ENCODE results near the gene ACIN1. TPM values are rescaled to one million over a fixed set of nuclear protein-coding genes. Genes with fewer than 3 reads are reported as not detected.

Gene ACIN1
- total and polyA plus RNA-seq, 2 of the 13 experiments (the other 11 are each of a cell fraction or from before 2014, with no cell fraction given), result 165 to 183 TPM

- TF ChIP-seq, protein P1, sequence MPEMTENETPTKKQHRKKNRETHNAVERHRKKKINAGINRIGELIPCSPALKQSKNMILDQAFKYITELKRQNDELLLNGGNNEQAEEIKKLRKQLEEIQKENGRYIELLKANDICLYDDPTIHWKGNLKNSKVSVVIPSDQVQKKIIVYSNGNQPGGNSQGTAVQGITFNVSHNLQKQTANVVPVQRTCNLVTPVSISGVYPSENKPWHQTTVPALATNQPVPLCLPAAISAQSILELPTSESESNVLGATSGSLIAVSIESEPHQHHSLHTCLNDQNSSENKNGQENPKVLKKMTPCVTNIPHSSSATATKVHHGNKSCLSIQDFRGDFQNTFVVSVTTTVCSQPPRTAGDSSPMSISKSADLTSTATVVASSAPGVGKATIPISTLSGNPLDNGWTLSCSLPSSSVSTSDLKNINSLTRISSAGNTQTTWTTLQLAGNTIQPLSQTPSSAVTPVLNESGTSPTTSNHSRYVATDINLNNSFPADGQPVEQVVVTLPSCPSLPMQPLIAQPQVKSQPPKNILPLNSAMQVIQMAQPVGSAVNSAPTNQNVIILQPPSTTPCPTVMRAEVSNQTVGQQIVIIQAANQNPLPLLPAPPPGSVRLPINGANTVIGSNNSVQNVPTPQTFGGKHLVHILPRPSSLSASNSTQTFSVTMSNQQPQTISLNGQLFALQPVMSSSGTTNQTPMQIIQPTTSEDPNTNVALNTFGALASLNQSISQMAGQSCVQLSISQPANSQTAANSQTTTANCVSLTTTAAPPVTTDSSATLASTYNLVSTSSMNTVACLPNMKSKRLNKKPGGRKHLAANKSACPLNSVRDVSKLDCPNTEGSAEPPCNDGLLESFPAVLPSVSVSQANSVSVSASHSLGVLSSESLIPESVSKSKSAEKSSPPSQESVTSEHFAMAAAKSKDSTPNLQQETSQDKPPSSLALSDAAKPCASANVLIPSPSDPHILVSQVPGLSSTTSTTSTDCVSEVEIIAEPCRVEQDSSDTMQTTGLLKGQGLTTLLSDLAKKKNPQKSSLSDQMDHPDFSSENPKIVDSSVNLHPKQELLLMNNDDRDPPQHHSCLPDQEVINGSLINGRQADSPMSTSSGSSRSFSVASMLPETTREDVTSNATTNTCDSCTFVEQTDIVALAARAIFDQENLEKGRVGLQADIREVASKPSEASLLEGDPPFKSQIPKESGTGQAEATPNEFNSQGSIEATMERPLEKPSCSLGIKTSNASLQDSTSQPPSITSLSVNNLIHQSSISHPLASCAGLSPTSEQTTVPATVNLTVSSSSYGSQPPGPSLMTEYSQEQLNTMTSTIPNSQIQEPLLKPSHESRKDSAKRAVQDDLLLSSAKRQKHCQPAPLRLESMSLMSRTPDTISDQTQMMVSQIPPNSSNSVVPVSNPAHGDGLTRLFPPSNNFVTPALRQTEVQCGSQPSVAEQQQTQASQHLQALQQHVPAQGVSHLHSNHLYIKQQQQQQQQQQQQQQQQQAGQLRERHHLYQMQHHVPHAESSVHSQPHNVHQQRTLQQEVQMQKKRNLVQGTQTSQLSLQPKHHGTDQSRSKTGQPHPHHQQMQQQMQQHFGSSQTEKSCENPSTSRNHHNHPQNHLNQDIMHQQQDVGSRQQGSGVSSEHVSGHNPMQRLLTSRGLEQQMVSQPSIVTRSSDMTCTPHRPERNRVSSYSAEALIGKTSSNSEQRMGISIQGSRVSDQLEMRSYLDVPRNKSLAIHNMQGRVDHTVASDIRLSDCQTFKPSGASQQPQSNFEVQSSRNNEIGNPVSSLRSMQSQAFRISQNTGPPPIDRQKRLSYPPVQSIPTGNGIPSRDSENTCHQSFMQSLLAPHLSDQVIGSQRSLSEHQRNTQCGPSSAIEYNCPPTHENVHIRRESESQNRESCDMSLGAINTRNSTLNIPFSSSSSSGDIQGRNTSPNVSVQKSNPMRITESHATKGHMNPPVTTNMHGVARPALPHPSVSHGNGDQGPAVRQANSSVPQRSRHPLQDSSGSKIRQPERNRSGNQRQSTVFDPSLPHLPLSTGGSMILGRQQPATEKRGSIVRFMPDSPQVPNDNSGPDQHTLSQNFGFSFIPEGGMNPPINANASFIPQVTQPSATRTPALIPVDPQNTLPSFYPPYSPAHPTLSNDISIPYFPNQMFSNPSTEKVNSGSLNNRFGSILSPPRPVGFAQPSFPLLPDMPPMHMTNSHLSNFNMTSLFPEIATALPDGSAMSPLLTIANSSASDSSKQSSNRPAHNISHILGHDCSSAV (CRISPR knock-in tag; IDR thresholded peaks at IDR 0.05; ENCODE audit: borderline replicate concordance), result no peak; the same call in 1 of the 2 replicates
- TF ChIP-seq CCDC6 (CRISPR knock-in tag; IDR thresholded peaks at IDR 0.05) (peak; percentile 64; the same call in 1 of the 2 replicates), CAMTA2 (CRISPR knock-in tag; IDR thresholded peaks at IDR 0.05; ENCODE audit: borderline replicate concordance) (peak; percentile 99; the same call in 1 of the 2 replicates), HDAC1 (CRISPR knock-in tag; IDR thresholded peaks at IDR 0.05) (peak; percentile 94; the same call in 1 of the 2 replicates), ZNF629 (CRISPR knock-in tag; conservative IDR thresholded peaks at IDR 0.05) (no peak; the same call in none of the 2 replicates), ZBTB2 (CRISPR knock-in tag; IDR thresholded peaks at IDR 0.05; ENCODE audit: low read depth) (peak; percentile 66; the same call in 1 of the 2 replicates), HNF4G (IDR thresholded peaks at IDR 0.05; ENCODE audit: borderline replicate concordance, low read depth, low read length) (no peak), HNF4G (CRISPR knock-in tag; IDR thresholded peaks at IDR 0.05; ENCODE audit: borderline replicate concordance, low read depth) (no peak), ZNF672 (CRISPR knock-in tag; IDR thresholded peaks at IDR 0.05) (no peak), ZNF724P (CRISPR knock-in tag; IDR thresholded peaks at IDR 0.05; ENCODE audit: borderline replicate concordance) (no peak; the same call in 1 of the 2 replicates), FOXC1 (CRISPR knock-in tag; IDR thresholded peaks at IDR 0.05; ENCODE audit: borderline replicate concordance) (peak; percentile 90; the same call in 1 of the 2 replicates), RAD21 (CRISPR knock-in tag; IDR thresholded peaks at IDR 0.05) (peak; percentile 49; the same call in 1 of the 2 replicates), HNRNPL (IDR thresholded peaks at IDR 0.05; ENCODE audit: low read depth, low read length) (peak; percentile 90; the same call in 1 of the 2 replicates), ZNF607 (CRISPR knock-in tag; IDR thresholded peaks at IDR 0.05; ENCODE audit: borderline replicate concordance) (peak; percentile 93; the same call in 1 of the 2 replicates), SMAD3 (CRISPR knock-in tag; IDR thresholded peaks at IDR 0.05) (peak; percentile 94), ZFY (CRISPR knock-in tag; IDR thresholded peaks at IDR 0.05) (peak; percentile 99)
- TF ChIP-seq, protein P2, sequence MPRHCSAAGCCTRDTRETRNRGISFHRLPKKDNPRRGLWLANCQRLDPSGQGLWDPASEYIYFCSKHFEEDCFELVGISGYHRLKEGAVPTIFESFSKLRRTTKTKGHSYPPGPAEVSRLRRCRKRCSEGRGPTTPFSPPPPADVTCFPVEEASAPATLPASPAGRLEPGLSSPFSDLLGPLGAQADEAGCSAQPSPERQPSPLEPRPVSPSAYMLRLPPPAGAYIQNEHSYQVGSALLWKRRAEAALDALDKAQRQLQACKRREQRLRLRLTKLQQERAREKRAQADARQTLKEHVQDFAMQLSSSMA (CRISPR knock-in tag; IDR thresholded peaks at IDR 0.05), result peak; percentile 12; the same call in 1 of the 2 replicates
These were observed 60.2 kb downstream of the ACIN1 start, which contains the start of gene PSMB5 (continued) for GRCh38 chr14:23034498-23035302.

Data from HepG2 (cell line).